GM10266 (cell line): ENCODE data around the gene GRK5.

Experiments used
- DNase-seq: peaks from one replicate; pipeline ENCODE4 v3.0.0; 2012; ENCODE audit errors: extremely low spot score
- TF ChIP-seq, protein P1 (sequence below): IDR thresholded peaks from 2 replicates; pipeline ENCODE4 v1.5.1; 2012; ENCODE audit warnings: mild to moderate bottlenecking, low read depth; ENCODE audit not compliant: control insufficient read depth, insufficient read depth; ENCODE audit errors: missing control alignments

GRK5 gene

DNA sequence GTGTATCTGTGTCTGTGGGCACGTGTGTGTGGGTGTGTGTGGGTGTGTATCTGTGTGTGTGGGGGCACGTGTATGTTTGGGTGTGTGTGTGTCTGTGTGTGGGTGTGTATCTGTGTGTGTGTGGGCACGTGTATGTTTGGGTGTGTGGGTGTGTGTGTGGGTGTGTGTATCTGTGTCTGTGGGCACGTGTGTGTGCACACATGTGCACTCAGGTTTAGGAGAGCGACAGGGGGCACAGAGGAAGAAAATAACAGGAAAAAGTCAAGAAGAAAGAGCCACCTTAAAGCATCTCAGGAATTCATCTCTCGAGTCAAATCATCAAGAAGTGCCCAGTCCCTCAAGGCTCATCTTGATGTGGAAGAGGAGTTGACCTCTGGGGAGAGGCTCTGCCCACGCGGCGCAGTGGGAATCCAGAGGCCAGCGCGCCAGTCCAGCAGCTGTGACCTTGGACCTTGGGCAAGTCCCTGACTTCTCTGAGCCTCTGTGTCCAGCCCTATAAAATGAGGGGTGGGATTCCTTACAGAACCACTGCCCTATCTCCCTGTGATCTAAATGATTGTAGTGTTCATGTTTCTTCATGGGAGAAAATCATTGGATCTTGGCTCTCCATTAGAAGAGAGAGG, 187.4 kb downstream of the GRK5 start:
- TF ChIP-seq, protein P1, sequence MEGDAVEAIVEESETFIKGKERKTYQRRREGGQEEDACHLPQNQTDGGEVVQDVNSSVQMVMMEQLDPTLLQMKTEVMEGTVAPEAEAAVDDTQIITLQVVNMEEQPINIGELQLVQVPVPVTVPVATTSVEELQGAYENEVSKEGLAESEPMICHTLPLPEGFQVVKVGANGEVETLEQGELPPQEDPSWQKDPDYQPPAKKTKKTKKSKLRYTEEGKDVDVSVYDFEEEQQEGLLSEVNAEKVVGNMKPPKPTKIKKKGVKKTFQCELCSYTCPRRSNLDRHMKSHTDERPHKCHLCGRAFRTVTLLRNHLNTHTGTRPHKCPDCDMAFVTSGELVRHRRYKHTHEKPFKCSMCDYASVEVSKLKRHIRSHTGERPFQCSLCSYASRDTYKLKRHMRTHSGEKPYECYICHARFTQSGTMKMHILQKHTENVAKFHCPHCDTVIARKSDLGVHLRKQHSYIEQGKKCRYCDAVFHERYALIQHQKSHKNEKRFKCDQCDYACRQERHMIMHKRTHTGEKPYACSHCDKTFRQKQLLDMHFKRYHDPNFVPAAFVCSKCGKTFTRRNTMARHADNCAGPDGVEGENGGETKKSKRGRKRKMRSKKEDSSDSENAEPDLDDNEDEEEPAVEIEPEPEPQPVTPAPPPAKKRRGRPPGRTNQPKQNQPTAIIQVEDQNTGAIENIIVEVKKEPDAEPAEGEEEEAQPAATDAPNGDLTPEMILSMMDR: no peak
- no peak for DNase-seq

DNA sequence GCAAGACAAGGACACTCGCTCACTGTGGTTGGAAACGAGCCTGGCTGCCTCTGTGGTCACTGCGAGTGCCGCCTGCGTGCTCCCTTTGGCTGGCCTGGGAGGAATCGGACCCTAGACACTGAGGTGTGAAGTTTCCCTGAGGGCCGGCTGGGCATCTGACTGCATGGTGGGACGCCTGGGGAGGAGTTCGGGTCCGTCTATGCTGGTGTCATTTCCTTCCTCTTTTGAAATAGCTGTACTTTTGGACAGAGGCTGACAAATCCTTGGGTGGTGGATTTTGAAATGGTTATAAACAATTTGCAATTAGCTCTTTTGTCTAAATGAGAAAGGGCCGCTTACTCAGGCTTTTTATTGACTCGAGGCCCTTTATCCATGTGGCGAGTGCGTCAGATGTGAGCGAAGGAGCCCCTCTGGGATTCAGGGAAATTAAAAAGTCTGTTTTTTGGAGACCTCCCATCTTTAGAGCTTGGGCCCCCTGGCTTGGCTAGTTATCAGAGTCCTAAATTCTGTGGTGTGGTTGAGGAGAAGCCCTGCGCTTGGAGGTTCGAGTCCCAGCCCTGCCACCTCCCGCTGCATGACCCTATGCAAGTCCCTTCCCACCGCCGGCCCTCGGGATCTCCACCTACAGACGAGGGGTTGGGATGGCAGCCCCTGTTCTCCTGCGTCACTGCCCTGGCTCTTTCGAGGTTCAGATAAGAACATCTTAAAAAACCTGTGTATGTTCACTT, 188.1 kb downstream of the GRK5 start:
- TF ChIP-seq, protein P1: no peak
- peak; percentile 57 for DNase-seq

DNA sequence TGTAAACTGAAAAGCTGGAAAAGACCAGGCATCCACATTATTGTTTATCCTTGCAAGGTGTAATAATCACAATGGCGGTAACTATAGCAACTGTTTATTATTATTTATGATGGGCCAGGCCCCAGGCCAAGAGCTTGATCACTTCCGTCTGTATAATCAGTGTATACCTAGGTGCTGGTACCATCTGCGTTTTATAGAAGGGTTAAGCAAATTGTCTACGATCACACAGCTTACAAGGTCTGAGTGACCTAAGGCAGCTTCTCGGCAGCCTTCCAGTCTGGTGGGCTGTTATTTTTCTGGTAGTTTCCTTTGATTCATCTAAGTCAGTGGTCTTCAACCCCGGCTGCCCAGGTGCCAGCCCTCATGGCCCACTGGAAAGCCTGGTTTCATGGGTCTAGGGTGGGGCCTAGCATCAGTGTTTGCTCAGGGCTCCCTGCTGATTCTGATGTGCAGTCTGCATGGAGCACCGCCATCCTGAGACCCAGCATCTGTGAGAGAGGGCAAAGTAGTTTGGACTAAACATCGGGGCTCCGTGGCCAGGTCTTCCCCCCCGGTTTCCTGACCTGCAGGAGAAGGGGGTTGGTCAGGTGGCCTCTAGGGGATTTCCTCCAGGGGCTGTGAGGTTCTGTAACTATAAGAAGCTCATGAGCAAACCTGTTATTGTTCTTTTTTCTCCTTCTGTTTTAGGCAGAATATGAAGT, 188.8 kb downstream of the GRK5 start:
- TF ChIP-seq, protein P1: no peak
- DNase-seq: peak; percentile 61

DNA sequence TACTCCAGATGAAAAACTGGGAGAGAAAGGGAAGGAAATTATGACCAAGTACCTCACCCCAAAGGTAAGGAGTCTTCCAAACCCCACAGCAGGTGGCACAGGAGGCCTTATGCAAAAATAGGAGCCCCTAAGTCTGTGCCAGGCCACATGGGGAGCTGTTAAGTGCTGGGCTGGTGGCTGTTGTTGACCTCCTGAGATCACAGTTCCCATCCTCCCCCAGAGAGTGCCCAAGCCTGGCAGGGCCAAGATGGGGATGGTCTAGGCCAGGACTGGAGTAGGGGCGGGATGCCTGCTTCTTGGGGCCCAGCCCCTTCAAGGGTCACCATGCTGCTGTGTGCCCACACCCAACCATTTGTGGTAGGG, 189.3 kb downstream of the GRK5 start:
- TF ChIP-seq, protein P1: no peak
- no peak for DNase-seq

DNA sequence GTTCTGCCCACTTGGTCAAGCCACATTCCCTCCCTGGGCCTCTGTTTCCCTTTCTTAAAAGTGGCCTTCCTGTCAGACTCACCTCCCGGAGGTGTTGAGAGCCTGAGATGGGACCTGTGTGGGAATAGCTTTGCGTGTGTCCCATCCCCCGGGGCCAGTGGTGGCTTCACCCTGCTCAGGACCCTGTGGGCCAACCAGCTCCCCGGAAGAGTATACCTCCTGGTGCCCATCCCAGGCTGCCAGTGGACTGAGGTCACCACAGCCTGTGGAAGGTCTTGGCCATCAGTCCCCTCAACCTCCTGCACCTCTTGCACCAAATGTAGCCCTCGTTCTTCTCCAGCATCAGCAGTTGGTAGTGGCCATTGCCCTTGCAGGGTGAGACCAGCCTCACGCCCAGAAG, 190.0 kb downstream of the GRK5 start:
- no peak for DNase-seq
- TF ChIP-seq, protein P1: no peak

DNA sequence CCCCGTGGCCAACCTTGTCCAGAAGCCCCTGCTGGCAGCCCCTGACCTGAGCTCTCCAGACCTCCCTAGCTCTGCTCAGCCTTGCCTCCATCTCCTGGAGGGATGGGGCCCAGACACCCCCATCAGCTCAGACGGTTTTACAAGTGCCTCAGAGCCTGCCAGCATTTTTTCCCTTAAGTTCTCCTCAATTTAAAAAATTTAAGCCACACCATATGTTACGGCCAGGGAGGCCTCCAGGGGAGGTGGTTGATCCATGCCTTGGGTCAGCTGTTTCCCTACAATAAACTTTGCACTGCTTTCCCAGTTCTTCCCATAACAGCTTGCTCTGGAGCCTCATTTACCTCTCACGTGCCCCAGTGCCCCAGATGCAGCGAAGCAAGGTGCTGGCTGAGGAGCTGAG, 191.6 kb downstream of the GRK5 start:
- TF ChIP-seq, protein P1: no peak
- no peak for DNase-seq

DNA sequence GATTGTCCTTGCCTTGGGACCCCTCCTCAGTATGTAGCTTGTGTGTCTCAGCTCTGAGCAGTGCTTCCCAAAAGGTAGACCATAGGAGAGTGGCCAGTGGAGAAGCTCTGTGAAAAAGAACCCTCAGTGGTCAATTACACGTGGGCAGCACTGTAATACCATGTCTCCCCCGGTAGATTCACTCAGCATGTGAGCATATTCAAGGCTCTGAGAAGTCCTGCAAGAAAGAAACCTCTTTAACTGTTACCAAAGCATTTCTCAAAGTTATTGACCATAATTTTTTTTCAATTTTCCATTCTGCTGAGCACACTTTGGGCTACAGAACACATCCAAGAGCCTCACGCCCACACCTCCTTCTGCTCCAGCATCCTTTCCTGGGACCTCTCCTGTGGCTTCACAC, 192.1 kb downstream of the GRK5 start:
- DNase-seq: no peak
- TF ChIP-seq, protein P1: no peak
